ENCODE results near the gene DNAAF5.

GRCh38 chr7:744854-745430, 18.4 kb downstream of the DNAAF5 start:
- TF ChIP-seq NFIC (IDR thresholded peaks at IDR 0.05) = no peak
- TF ChIP-seq EP300 (IDR thresholded peaks at IDR 0.05; ENCODE audit: borderline replicate concordance) = no peak
- no peak for TF ChIP-seq EGR1 (IDR thresholded peaks at IDR 0.05)
- no peak for TF ChIP-seq ZBTB7A (IDR thresholded peaks at IDR 0.05; ENCODE audit: low read depth)
- TF ChIP-seq TAF1 (IDR thresholded peaks at IDR 0.05; ENCODE audit: low read depth) = no peak
